Neural progenitor cell (in vitro differentiated cells): ENCODE measurements around the gene ZSWIM4. TPM values are rescaled to one million over a fixed set of nuclear protein-coding genes. Genes with fewer than 3 reads are reported as not detected.
A peak's percentile ranks its signal among the peaks of the same experiment; 100 is the strongest.

Experiments
- DNase-seq: peaks from one replicate; pipeline ENCODE4 v3.0.0-alpha.2; 2016; ENCODE audit warnings: low spot score
- H2AFZ ChIP-seq: fragments of 200-600 bp; sonication (generic); replicated peaks from 2 replicates; pipeline ENCODE4 v1.6.1; 2016; ENCODE audit warnings: antibody characterized with exemption
- H3F3A ChIP-seq: fragments of 200-600 bp; sonication (generic); 2 replicates; pipeline ENCODE4 v1.6.1; 2016; ENCODE audit warnings: antibody characterized with exemption, low read depth
- H3K27ac ChIP-seq: fragments of 200-600 bp; sonication (generic); 2 replicates; pipeline ENCODE4 v1.5.1; 2016; ENCODE audit warnings: mild to moderate bottlenecking
- H3K27me3 ChIP-seq: fragments of 200-600 bp; sonication (generic); 2 replicates; pipeline ENCODE4 v1.6.1; 2016; ENCODE audit warnings: mild to moderate bottlenecking, moderate library complexity
- H3K36me3 ChIP-seq: fragments of 200-600 bp; sonication (generic); 2 replicates; pipeline ENCODE4 v1.5.1; 2016
- H3K4me1 ChIP-seq: fragments of 200-600 bp; sonication (generic); 2 replicates; pipeline ENCODE4 v1.6.1; 2016; ENCODE audit warnings: mixed run types
- H3K4me2 ChIP-seq: fragments of 200-600 bp; sonication (generic); 2 replicates; pipeline ENCODE4 v1.6.1; 2016
- H3K4me3 ChIP-seq: fragments of 200-600 bp; sonication (generic); 2 replicates; pipeline ENCODE4 v1.5.1; 2016
- H3K79me2 ChIP-seq: fragments of 200-600 bp; sonication (generic); 2 replicates; pipeline ENCODE4 v1.6.1; 2016; ENCODE audit warnings: low read depth
- H3K9ac ChIP-seq: fragments of 200-600 bp; sonication (generic); 2 replicates; pipeline ENCODE4 v1.6.1; 2016
- H3K9me3 ChIP-seq: fragments of 200-600 bp; sonication (generic); 2 replicates; pipeline ENCODE4 v1.5.1; 2016; ENCODE audit warnings: low read depth
- H4K20me1 ChIP-seq: fragments of 200-600 bp; sonication (generic); 2 replicates; pipeline ENCODE4 v1.6.1; 2016; ENCODE audit warnings: low read depth
- H3K27ac Mint-ChIP-seq: 3 replicates; pipeline ENCODE4 v1.8.0; 2021; ENCODE audit warnings: mixed read lengths
- H3K27me3 Mint-ChIP-seq: 2 replicates; pipeline ENCODE4 v1.8.0; 2022; ENCODE audit warnings: low read depth, mild to moderate bottlenecking, inconsistent platforms, moderate library complexity, mixed read lengths; ENCODE audit not compliant: insufficient read depth
- H3K36me3 Mint-ChIP-seq: 3 replicates; pipeline ENCODE4 v1.8.0; 2021; ENCODE audit warnings: mixed read lengths
- H3K4me1 Mint-ChIP-seq: 3 replicates; pipeline ENCODE4 v1.8.0; 2021; ENCODE audit warnings: mixed read lengths
- H3K4me3 Mint-ChIP-seq: 3 replicates; pipeline ENCODE4 v1.8.0; 2021; ENCODE audit warnings: mild to moderate bottlenecking, moderate library complexity, mixed read lengths
- H3K9me3 Mint-ChIP-seq: 3 replicates; pipeline ENCODE4 v1.8.0; 2020; ENCODE audit warnings: mixed read lengths
- EZH2 ChIP-seq: fragments of 200-600 bp; sonication (generic); IDR thresholded peaks from 2 replicates; pipeline ENCODE4 v1.6.1; 2017; ENCODE audit warnings: antibody characterized with exemption, mild to moderate bottlenecking, moderate library complexity
- EZH2phosphoT487 ChIP-seq: fragments of 200-600 bp; sonication (generic); IDR thresholded peaks from 2 replicates; pipeline ENCODE4 v1.6.1; 2017; ENCODE audit warnings: antibody characterized with exemption
- total RNA-seq: library from RNA; depleted of rRNA; stranded (reverse); fragments of >200 nt; gene quantifications from 2 replicates; pipeline ENCODE4 v1.2.3, GENCODE V29; 2015; ENCODE audit warnings: low replicate concordance
- TF ChIP-seq, protein P1 (sequence below): fragments of 200-600 bp; sonication (generic); IDR thresholded peaks from 2 replicates; pipeline ENCODE4 v1.5.1; 2017; ENCODE audit warnings: antibody characterized with exemption, mild to moderate bottlenecking

The ZSWIM4 gene
- total RNA-seq, 1 donor from 2014 or later: 6.7 TPM

DNA sequence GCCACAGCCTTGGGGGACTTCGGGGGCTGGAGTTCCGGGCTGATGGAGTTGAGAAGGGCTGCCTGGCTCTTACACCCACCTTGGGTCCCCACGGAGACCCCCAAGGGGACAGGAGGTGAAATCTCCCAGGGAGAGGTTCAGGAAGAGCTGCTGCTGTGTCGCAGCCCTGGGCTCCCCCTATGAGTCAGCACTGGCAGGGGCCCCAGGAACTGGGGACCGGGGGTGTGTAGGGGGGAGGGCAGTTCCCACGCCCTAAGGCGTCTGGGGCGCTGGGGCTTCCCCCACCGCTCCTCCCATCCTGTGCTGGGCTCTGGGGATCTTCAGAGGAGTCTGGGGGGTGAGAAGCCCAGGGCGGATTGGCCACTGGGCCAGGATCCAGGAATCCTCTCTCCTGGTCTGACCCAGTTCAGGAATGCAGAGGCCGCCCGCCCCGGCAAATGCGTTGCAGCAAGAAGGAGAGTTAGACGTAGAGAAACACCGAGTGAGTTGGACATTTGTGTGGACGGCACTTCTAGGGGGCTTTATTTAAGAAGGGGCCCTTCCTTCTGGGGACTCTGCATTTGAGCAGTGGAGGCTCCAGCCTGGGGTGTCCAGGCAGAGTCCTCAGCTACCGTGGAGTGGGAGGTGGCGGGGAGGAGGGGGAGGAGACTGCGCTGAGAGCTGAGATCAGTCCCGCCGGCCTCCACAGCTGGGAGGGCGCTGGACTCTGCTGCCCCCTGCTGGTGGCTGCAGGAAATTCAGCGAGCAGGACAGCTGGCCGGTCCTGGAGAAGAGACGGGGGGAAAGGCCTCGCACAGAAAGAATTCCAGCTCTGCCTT, 66.7 kb downstream of the ZSWIM4 start:
- peak; percentile 88 for DNase-seq
- no peaks in the 10 kb centered on the region for H3K79me2 ChIP-seq
- peaks cover 51% of the 10 kb centered on the region for H3K27me3 ChIP-seq
- no peaks in the 10 kb centered on the region for H3K36me3 ChIP-seq
- Mint-ChIP-seq H3K27ac (peak overlapping the region; percentile 95), H3K4me1 (peaks cover 35% of the 10 kb centered on the region), H3K36me3 (peaks cover 2% of the 10 kb centered on the region), H3K27me3 (peaks cover 24% of the 10 kb centered on the region), H3K9me3 (no peaks in the 10 kb centered on the region), H3K4me3 (peak overlapping the region; percentile 78)
- H4K20me1 ChIP-seq: peaks cover 5% of the 10 kb centered on the region
- H3K27ac ChIP-seq: no peak overlapping the region
- TF ChIP-seq EZH2phosphoT487: no peak
- peak; percentile 58 for TF ChIP-seq EZH2
- TF ChIP-seq, protein P1, sequence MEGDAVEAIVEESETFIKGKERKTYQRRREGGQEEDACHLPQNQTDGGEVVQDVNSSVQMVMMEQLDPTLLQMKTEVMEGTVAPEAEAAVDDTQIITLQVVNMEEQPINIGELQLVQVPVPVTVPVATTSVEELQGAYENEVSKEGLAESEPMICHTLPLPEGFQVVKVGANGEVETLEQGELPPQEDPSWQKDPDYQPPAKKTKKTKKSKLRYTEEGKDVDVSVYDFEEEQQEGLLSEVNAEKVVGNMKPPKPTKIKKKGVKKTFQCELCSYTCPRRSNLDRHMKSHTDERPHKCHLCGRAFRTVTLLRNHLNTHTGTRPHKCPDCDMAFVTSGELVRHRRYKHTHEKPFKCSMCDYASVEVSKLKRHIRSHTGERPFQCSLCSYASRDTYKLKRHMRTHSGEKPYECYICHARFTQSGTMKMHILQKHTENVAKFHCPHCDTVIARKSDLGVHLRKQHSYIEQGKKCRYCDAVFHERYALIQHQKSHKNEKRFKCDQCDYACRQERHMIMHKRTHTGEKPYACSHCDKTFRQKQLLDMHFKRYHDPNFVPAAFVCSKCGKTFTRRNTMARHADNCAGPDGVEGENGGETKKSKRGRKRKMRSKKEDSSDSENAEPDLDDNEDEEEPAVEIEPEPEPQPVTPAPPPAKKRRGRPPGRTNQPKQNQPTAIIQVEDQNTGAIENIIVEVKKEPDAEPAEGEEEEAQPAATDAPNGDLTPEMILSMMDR: peak; percentile 95
- peaks cover 6% of the 10 kb centered on the region for H3K4me1 ChIP-seq
- peak overlapping the region; percentile 70 for H3K4me2 ChIP-seq
- H3K9ac ChIP-seq: no peak overlapping the region
- peak overlapping the region; percentile 43 for H2AFZ ChIP-seq
- H3K9me3 ChIP-seq: no peaks in the 10 kb centered on the region
- peak overlapping the region; percentile 32 for H3K4me3 ChIP-seq
- H3F3A ChIP-seq: peaks cover 23% of the 10 kb centered on the region

DNA sequence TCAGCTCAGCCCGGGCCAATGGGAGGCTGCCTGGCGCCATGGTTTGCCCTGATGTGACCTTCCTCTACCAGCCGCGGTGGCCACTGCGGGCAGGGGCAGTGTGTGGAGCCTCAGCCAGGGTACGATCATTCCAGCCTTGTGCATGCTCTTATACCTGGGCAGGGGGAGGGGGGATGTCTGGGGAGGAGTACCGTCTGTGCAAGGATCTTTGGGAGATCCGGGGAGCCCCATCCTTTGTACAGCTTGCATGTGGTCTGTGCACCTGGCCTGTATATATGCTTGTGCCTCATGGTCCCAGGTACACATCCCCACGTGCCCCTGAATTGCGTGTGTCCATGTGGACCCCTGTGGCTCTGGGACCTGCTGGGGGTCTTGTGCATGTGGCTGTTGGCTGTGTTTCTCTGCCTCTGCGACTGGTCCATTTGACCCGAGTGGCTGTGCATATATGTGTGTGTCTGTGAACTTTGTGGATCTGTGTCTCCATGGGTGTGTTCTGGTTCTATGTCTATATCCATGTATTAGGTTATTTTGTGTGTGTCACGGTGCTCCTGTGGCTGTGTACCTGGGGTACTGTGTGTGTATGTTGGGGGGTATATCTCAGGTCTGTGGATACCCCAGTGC, 68.9 kb downstream of the ZSWIM4 start:
- H3K9me3 Mint-ChIP-seq: no peaks in the 10 kb centered on the region
- H3K4me1 Mint-ChIP-seq: peaks cover 38% of the 10 kb centered on the region
- Histone ChIP-seq H3K36me3 (no peaks in the 10 kb centered on the region), H3K9me3 (no peaks in the 10 kb centered on the region), H3K4me2 (no peak overlapping the region), H3F3A (peaks cover 23% of the 10 kb centered on the region), H2AFZ (no peak overlapping the region), H3K9ac (no peak overlapping the region), H3K27me3 (peaks cover 73% of the 10 kb centered on the region), H3K4me1 (peaks cover 6% of the 10 kb centered on the region), H3K79me2 (no peaks in the 10 kb centered on the region), H4K20me1 (peaks cover 5% of the 10 kb centered on the region), H3K4me3 (no peak overlapping the region), H3K27ac (no peak overlapping the region)
- peaks cover 2% of the 10 kb centered on the region for H3K36me3 Mint-ChIP-seq
- peak; percentile 69 for TF ChIP-seq EZH2
- TF ChIP-seq, protein P1: no peak
- no peak for TF ChIP-seq EZH2phosphoT487
- H3K4me3 Mint-ChIP-seq: peak overlapping the region; percentile 83
- peaks cover 30% of the 10 kb centered on the region for H3K27me3 Mint-ChIP-seq
- no peak for DNase-seq
- no peak overlapping the region for H3K27ac Mint-ChIP-seq

DNA sequence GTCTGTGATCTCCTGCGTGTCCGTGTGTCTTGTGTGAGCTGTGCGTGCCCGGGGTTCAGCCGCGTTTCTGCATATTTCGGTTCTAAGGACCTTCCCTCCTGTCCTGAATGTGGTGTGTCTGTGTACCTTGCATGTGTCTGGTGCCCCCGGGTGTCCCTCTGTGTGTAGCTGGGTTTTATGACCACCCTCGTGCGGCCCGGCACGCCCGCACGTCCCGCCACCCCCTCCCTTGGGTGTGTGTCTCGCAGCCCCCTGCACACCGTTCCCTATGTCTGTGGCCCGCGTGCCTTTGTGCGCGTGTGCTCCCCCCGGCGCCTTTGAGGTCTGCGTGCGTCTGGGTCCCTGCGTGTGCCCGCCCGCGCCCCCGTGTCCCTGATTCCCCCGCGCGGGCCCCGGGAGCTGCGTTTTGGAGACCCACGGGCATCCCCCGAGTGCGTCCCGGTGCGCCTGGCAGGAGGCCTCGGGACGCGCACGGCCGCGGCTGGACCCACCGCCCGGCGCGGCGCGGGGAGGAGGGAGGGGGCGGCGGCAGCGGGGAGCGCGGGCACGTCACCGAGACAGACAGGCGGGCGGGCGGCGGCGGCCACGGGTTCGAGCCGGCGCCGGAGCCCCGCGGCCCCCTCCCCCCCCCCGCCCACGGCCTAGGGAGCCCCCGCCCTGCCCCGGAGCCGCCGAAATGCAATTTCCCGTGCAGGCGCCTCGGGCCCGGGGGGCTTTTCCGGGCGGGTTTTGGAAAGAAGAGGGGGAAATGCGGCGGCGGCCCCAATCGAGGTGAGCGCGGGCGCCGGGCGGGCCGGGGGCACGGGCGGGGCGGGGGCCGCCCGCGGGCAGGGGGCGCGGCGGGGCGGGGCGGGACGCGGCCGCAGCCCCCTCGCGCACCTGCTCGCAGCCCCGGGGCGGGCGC, 69.7 kb downstream of the ZSWIM4 start:
- H2AFZ ChIP-seq: no peak overlapping the region
- H3K9ac ChIP-seq: no peak overlapping the region
- no peaks in the 10 kb centered on the region for H3K9me3 ChIP-seq
- TF ChIP-seq EZH2phosphoT487 (peak; percentile 72), EZH2 (peak; percentile 75)
- TF ChIP-seq, protein P1: no peak
- peak overlapping the region; percentile 86 for H3K4me2 ChIP-seq
- peak overlapping the region; percentile 61 for H3K4me3 ChIP-seq
- H3K27me3 ChIP-seq: peaks cover 81% of the 10 kb centered on the region
- no peak for DNase-seq
- H3F3A ChIP-seq: peaks cover 23% of the 10 kb centered on the region
- Mint-ChIP-seq H3K27me3 (peaks cover 30% of the 10 kb centered on the region), H3K4me3 (peak overlapping the region; percentile 83), H3K4me1 (peaks cover 34% of the 10 kb centered on the region), H3K27ac (no peak overlapping the region), H3K9me3 (no peaks in the 10 kb centered on the region), H3K36me3 (peaks cover 2% of the 10 kb centered on the region)
- H3K36me3 ChIP-seq: no peaks in the 10 kb centered on the region
- H4K20me1 ChIP-seq: peaks cover 5% of the 10 kb centered on the region
- peaks cover 6% of the 10 kb centered on the region for H3K4me1 ChIP-seq
- H3K27ac ChIP-seq: no peak overlapping the region
- H3K79me2 ChIP-seq: no peaks in the 10 kb centered on the region
